Stimulated activated CD8-positive, alpha-beta memory T cell treated with anti-CD3 and anti-CD28 coated beads, Interleukin-12 subunit alpha, Interleukin-12 subunit beta, amount 100 ng/mL, for 24 hours (primary cell): Measurements from ENCODE around the gene LENG9.
"Not testable (repeated sequence)": the region's sequence is repeated elsewhere in the genome, so short reads cannot be mapped to it uniquely, and the experiment has no call there.

Source experiments
- DNase-seq: peaks from one replicate; pipeline ENCODE4 v3.0.0-alpha.2; 2020; ENCODE audit errors: extremely low read depth

LENG9 gene

DNA sequence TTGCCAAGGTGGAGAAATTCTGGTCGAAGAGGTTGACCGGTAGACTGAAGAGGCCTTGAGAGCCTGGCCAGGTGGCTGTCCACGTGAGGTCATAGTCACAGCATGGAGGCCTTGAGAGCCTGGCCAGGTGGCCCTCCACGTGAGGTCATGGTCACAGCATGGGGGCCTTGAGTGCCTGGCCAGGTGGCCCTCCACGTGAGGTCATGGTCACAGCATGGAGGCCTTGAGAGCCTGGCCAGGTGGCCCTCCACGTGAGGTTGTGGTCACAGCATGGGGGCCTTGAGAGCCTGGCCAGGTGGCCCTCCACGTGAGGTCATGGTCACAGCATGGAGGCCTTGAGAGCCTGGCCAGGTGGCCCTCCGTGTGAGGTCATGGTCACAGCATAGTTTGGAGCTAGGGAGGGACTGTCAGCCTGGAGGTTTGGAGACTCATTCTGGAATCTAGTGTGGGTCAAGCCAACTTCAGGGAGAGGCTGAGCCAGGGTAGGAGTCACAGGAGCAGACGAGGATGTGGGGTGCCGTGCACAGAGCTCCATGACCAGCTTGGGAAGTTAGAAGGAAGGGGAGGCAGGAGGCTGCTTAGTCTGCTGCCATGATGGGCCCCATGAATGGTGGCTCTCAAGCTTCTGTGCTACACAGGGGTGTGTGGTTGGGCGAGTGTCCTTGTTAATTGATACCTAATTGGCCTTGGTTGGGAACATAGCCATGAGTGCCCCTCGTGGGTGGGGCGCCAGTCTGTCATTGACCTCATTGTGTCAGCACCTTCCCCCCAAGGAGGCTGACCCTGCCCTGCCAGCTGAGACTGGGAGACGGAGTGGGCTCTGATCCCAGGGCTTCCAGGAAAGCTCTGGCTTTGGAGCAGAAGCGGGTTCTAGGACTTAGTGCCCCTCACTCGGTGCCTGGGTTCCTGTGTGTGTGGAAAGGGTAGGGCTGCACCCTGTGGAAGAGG, 4.0 kb downstream of the LENG9 start:
- DNase-seq, result no peak

GRCh38 chr19:54458648-54459281, 4.8 kb downstream of the LENG9 start:
- DNase-seq, result no peak

- DNase-seq, result no peak
Measured at GRCh38 chr19:54457773-54458647, 5.6 kb downstream of the LENG9 start.

DNA sequence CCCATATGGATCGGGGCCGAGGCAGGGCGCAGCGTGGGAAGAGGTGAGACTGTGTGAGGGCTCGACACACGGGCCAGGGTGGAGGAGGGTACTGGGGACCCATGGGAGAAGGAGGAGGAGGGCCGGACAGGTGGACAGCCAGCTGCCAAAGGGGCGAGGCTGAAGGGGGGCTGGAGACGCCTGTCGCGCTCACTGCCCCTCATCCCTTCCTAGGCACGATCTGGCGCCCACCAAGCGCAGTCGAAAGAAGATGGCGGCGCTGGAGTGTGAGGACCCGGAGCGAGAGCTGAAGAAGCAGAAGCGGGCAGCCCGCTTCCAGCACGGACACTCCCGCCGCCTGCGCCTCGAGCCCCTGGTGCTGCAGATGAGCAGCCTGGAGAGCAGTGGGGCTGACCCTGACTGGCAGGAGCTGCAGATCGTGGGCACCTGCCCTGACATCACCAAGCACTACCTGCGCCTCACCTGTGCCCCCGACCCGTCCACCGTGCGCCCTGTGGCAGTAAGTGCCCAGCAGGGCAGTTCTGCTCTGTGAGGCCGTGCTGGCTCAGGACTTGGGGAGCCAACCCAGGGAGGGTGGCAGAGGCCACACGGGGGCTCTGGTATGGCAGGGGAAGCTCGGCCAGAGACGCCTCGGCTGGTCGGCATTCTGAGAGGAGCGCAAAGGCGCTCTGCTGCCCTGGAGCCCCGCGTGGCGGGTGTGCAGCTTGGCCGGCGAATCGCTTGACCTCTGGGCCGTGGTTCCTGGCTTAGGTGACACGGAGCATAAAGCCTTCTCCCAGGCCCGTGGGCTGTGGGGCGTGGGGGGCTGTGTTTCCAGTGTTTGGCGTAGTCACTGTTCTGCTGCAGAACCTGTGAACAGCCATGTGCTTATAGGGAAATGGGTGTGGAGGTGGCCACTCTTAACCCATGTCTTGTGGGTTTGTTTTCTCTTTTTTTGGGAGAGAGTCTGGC, 6.9 kb downstream of the LENG9 start:
- DNase-seq, result no peak

GRCh38 chr19:54455786-54456422, 7.7 kb downstream of the LENG9 start:
- no peak for DNase-seq

- DNase-seq, result no peak
Measured at GRCh38 chr19:54454781-54455675, 8.6 kb downstream of the LENG9 start.

DNA sequence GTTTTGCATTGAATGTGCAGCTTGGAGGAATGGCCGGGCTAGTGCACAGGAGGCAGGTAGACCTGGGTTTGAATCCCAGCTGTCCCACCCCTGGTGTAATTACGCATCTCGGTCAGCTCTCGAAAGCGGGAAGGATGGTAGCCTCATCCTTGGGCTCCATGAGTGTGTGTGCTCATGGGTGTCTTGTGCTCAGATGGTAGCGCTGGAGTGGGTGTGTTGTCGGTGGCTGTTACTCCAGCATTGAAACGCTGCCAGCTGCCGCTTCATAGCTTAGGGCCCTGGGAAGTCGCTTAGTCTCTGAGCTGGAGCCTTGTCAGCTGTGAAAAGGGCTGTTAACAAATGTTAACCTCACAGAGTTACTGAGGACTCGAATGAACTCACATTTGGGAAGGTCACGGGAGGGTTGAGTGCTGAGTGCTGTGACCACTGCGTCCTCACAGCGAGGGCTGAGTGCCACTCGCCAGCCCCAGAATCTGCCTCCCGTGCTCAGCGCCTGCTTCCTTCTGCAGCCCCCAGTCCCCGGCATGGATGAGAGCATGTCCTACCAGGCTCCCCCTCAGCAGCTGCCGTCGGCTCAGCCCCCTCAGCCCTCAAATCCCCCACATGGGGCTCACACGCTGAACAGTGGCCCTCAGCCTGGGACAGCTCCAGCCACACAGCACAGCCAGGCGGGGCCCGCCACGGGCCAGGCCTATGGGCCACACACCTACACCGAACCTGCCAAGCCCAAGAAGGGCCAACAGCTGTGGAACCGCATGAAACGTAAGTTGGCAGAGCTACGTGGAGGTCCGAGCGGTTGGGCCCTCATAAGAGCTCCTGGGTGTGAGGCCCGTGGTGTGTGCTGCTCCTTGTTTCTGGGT, 9.4 kb downstream of the LENG9 start:
- no peak for DNase-seq

DNA sequence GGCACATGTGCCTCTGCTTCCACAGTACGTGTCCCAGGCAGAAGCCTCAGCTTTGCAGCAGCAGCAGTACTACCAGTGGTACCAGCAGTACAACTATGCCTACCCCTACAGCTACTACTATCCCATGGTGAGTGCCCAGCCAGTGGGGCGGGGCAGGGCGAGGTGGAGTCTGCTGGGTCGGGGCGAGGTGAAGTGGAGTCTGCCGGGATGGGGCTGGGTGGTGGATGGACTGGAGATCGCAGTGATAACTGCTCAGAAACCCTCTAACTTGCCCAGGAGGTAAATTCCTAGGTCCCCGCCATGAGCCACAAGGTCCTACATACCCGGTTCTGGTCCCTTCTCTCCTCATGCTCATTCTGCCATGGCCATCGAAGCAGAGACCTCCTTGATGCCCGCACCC, 11.0 kb downstream of the LENG9 start:
- no peak for DNase-seq

- DNase-seq, result no peak
Measured at GRCh38 chr19:54451997-54452396, 11.6 kb downstream of the LENG9 start.

GRCh38 chr19:54451331-54451871, 12.2 kb downstream of the LENG9 start:
- no peak for DNase-seq

- DNase-seq, result no peak
Measured at GRCh38 chr19:54449701-54450069, 13.9 kb downstream of the LENG9 start.

- peak; percentile 83 for DNase-seq
Measured at GRCh38 chr19:54448774-54449700, 14.5 kb downstream of the LENG9 start, which contains the start of gene LENG8. Gene LENG8 (plus strand): TSS chr19:54449199. CDS start chr19:54451345, 2,146 bp downstream.

GRCh38 chr19:54448040-54448773, 15.4 kb downstream of the LENG9 start:
- DNase-seq, result no peak

- DNase-seq, result not testable (repeated sequence)
Measured at GRCh38 chr19:54446349-54446748, 17.2 kb downstream of the LENG9 start.

GRCh38 chr19:54444737-54445136, 18.8 kb downstream of the LENG9 start:
- no peak for DNase-seq

DNA sequence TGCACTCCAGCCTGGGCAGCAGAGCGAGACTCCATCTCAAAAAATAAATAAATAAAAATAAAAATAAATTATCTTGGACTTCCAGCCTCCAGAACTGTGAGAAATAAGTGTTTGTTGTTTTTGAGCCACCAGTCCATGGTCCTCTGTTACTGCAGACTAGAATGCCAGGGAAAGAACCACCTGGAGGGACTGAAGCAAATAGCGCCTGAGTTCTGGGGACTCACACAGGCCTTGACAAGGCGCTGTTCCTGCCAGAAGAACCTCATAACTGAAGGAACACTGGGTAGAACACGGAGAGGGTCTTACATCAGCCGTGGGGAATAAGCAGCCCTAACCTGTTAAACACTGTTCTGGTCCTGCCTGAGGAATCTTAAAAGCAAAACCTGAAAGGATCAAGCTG, 22.9 kb downstream of the LENG9 start:
- DNase-seq, result no peak
